ENCODE results near the gene ADARB2. TPM values are rescaled to one million over a fixed set of nuclear protein-coding genes. Genes with fewer than 3 reads are reported as not detected.

Gene ADARB2
- total and polyA plus RNA-seq, 10 of the 15 experiments (the other 5 are each of a cell fraction or from before 2014, with no cell fraction given), result 0.02 to 4.1 (median 0.76) TPM

GRCh38 chr10:1376384-1376945, 360.9 kb downstream of the ADARB2 start (continued):
- no peak for TF ChIP-seq RELB (IDR thresholded peaks at IDR 0.05; ENCODE audit: low read depth)

- in situ Hi-C loops (cut with MboI), result no loop called here
- no peak overlapping the region for H3K4me2 ChIP-seq (ENCODE audit: control insufficient read depth, insufficient read depth)
- FAIRE-seq (no peak), DNase-seq (ENCODE audit: low read depth, low spot score) (no peak), ATAC-seq (no peak)
- no peak overlapping the region for H3K9ac ChIP-seq (ENCODE audit: control insufficient read depth, insufficient read depth, low read length)
- no peak overlapping the region for H3K27ac ChIP-seq (ENCODE audit: control insufficient read depth, insufficient read depth)
- SMC1A ChIA-PET (ENCODE audit: uncharacterized antibody, unreplicated experiment), result no interaction called here
- no peaks in the 10 kb centered on the region for H3K4me1 ChIP-seq (ENCODE audit: control insufficient read depth, insufficient read depth, low read length)
- no TSS peak for BruUV-seq (replicated peaks)
- no peak overlapping the region for H3K4me3 ChIP-seq
- CTCF ChIA-PET, result no interaction called here
- 56% methylated on average over 27 of the region's 27 CpGs for WGBS (ENCODE audit: insufficient coverage, insufficient replicate concordance, low lambda C conversion rate, missing lambda C conversion rate)
- POLR2A ChIA-PET, result no interaction called here
- H3K27me3 ChIP-seq (replicated peaks in 1 of 2; ENCODE audit: control insufficient read depth in 2 of 2, insufficient read depth in 2 of 2, low read length in 1 of 2), result no peaks in the 10 kb centered on the region
- no peak overlapping the region for H2AFZ ChIP-seq (ENCODE audit: control insufficient read depth, low read depth, low read length)
- TF ChIP-seq NR2C2 (IDR thresholded peaks at IDR 0.05; ENCODE audit: borderline replicate concordance, control insufficient read depth, insufficient read length, low read depth) (peak; percentile 6), LARP7 (IDR thresholded peaks at IDR 0.05) (no peak)
- H4K20me1 ChIP-seq (ENCODE audit: control insufficient read depth, insufficient read depth), result no peaks in the 10 kb centered on the region
- H3K79me2 ChIP-seq (ENCODE audit: control insufficient read depth, insufficient read depth, low read length), result no peaks in the 10 kb centered on the region
- RAD21 ChIA-PET (ENCODE audit: unreplicated experiment), result no interaction called here
- H3K9me3 ChIP-seq (replicated peaks; ENCODE audit: control insufficient read depth, insufficient read depth, low read length), result no peaks in the 10 kb centered on the region
- no peaks in the 10 kb centered on the region for H3K36me3 ChIP-seq (ENCODE audit: control insufficient read depth in 2 of 2, insufficient read depth in 2 of 2, low read length in 1 of 2)
- intact Hi-C loops (cut with micrococcal nuclease; ENCODE audit: unreplicated experiment), result no loop called here
These were observed 361.8 kb downstream of the ADARB2 start for GRCh38 chr10:1375346-1376170.

Measured in GM12878 (cell line).